Measurements from ENCODE around the gene DIAPH3.

DIAPH3 gene

GRCh38 chr13:59856281-59856810 lies 307.4 kb downstream of the DIAPH3 start:
- no peak for DNase-seq (ENCODE audit: low read depth, low spot score)

GRCh38 chr13:59846845-59847620 lies 316.7 kb downstream of the DIAPH3 start:
- no peak for DNase-seq (ENCODE audit: low read depth, low spot score)
- no peak overlapping the region for H3K4me3 ChIP-seq (ENCODE audit: low read length)

More at GRCh38 chr13:59856281-59856810, 307.4 kb downstream of the DIAPH3 start:
- H3K4me3 ChIP-seq (ENCODE audit: low read length): no peak overlapping the region

GRCh38 chr13:59843040-59843439 lies 320.7 kb downstream of the DIAPH3 start:
- no peak overlapping the region for H3K4me3 ChIP-seq (ENCODE audit: low read length)
- DNase-seq (ENCODE audit: low read depth, low spot score): no peak

GRCh38 chr13:59842507-59842906 lies 321.2 kb downstream of the DIAPH3 start:
- H3K4me3 ChIP-seq (ENCODE audit: low read length): no peak overlapping the region
- no peak for DNase-seq (ENCODE audit: low read depth, low spot score)

GRCh38 chr13:59839186-59839585 lies 324.5 kb downstream of the DIAPH3 start:
- no peak for DNase-seq (ENCODE audit: low read depth, low spot score)
- no peak overlapping the region for H3K4me3 ChIP-seq (ENCODE audit: low read length)

- no peak for DNase-seq (ENCODE audit: low read depth, low spot score)
- H3K4me3 ChIP-seq (ENCODE audit: low read length): no peak overlapping the region
Observed at GRCh38 chr13:59837101-59837500, 326.6 kb downstream of the DIAPH3 start.

GRCh38 chr13:59835569-59835968 lies 328.2 kb downstream of the DIAPH3 start:
- no peak for DNase-seq (ENCODE audit: low read depth, low spot score)
- H3K4me3 ChIP-seq (ENCODE audit: low read length): no peak overlapping the region

- no peak overlapping the region for H3K4me3 ChIP-seq (ENCODE audit: low read length)
- DNase-seq (ENCODE audit: low read depth, low spot score): no peak
Observed at GRCh38 chr13:59834801-59835200, 328.9 kb downstream of the DIAPH3 start.

GRCh38 chr13:59829690-59830089 lies 334.0 kb downstream of the DIAPH3 start:
- H3K4me3 ChIP-seq (ENCODE audit: low read length): no peak overlapping the region
- no peak for DNase-seq (ENCODE audit: low read depth, low spot score)

GRCh38 chr13:59823486-59823885 lies 340.2 kb downstream of the DIAPH3 start:
- DNase-seq (ENCODE audit: low read depth, low spot score): no peak
- no peak overlapping the region for H3K4me3 ChIP-seq (ENCODE audit: low read length)

GRCh38 chr13:59809564-59809963 lies 354.2 kb downstream of the DIAPH3 start:
- no peak for DNase-seq (ENCODE audit: low read depth, low spot score)
- no peak overlapping the region for H3K4me3 ChIP-seq (ENCODE audit: low read length)

- no peak for DNase-seq (ENCODE audit: low read depth, low spot score)
- H3K4me3 ChIP-seq (ENCODE audit: low read length): no peak overlapping the region
Observed at GRCh38 chr13:59806801-59807200, 356.9 kb downstream of the DIAPH3 start.

- DNase-seq (ENCODE audit: low read depth, low spot score): no peak
Observed at GRCh38 chr13:59801107-59801880, 362.4 kb downstream of the DIAPH3 start.

GRCh38 chr13:59793107-59793506 lies 370.6 kb downstream of the DIAPH3 start:
- H3K4me3 ChIP-seq (ENCODE audit: low read length): no peak overlapping the region
- no peak for DNase-seq (ENCODE audit: low read depth, low spot score)

More at GRCh38 chr13:59801107-59801880, 362.4 kb downstream of the DIAPH3 start:
- H3K4me3 ChIP-seq (ENCODE audit: low read length): no peak overlapping the region

- H3K4me3 ChIP-seq (ENCODE audit: low read length): no peak overlapping the region
Observed at GRCh38 chr13:59790626-59791025, 373.1 kb downstream of the DIAPH3 start.

GRCh38 chr13:59789558-59789957 lies 374.2 kb downstream of the DIAPH3 start:
- H3K4me3 ChIP-seq (ENCODE audit: low read length): no peak overlapping the region
- DNase-seq (ENCODE audit: low read depth, low spot score): no peak

More at GRCh38 chr13:59790626-59791025, 373.1 kb downstream of the DIAPH3 start:
- no peak for DNase-seq (ENCODE audit: low read depth, low spot score)

- H3K4me3 ChIP-seq (ENCODE audit: low read length): no peak overlapping the region
- no peak for DNase-seq (ENCODE audit: low read depth, low spot score)
Observed at GRCh38 chr13:59787679-59788078, 376.0 kb downstream of the DIAPH3 start.

GRCh38 chr13:59782696-59783095 lies 381.0 kb downstream of the DIAPH3 start:
- no peak overlapping the region for H3K4me3 ChIP-seq (ENCODE audit: low read length)
- no peak for DNase-seq (ENCODE audit: low read depth, low spot score)

- H3K4me3 ChIP-seq (ENCODE audit: low read length): no peak overlapping the region
- no peak for DNase-seq (ENCODE audit: low read depth, low spot score)
Observed at GRCh38 chr13:59780058-59780457, 383.7 kb downstream of the DIAPH3 start.

All from Jurkat, Clone E6-1 (cell line).